Right renal cortex interstitium (tissue), 3 donors: ENCODE measurements around the gene SIAH3. TPM values are rescaled to one million over a fixed set of nuclear protein-coding genes. Genes with fewer than 3 reads are reported as not detected.

Experiments
- DNase-seq, 3 donors: peaks; one replicate each; pipeline ENCODE4 v3.0.0-alpha.2; 2013; ENCODE audit warnings: low read depth in 3 of 3, low spot score in 2 of 3
- polyA plus RNA-seq, 3 donors: library from polyadenylated mRNA; unstranded; fragments of 120-200 nt; gene quantifications; one replicate each; pipeline ENCODE4 v1.2.1, GENCODE V29; 2013; ENCODE audit not compliant: insufficient read length in 3 of 3

Gene SIAH3
- polyA plus RNA-seq, 3 donors, result 0.79 to 0.91 (median 0.85) TPM

DNA sequence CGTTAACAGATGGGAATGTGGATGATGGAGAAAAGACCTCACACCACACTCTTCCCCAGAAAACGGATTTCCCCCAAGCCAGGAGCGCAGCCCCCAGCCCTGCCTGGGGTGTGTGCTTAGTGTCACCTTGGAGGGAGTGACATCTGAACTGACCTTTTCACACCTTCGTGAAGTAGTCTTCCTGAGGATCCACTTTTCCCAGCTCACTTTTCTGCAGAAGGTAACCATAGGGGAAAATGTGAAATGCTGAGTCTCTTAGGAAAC lies 26.2 kb downstream of the SIAH3 start:
- DNase-seq, result no peak

DNA sequence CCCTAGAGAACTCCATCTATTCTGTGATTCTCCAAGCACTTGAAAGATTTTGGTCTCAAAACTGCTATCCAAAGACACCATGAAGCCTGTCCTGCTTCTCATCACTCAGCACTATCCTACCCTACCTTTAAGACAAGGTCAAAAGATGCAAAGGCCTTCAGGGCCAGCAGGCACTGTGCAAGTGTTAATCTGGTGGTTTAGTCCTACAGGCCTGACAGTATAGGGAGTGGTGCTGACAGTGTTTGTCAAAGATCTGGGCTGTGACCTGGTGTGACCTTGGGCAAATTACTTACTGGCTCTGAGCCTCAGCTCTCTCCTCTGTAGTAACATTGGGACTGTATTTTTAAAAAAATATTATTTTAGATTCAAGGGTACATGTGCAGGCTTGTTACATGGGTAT lies 28.0 kb downstream of the SIAH3 start:
- no peak for DNase-seq

DNA sequence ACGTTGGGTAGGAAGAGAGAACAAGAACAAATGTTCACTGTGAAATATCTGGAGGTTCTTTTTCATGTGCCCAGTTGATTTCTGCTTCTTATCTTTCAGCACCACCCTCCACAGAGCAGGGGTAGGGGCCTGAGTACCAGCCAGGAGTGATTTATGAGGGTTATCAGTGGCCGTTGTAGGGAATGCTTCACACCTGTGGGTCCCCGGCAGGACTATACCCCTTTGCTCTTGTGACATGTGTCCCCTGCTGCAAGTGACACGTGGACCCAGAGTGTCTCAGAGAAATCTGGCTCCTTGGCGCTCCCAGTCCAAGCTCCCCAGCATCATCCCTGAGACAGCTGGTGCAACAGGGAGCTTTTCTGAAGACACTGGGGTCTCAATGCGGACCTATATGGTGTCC lies 29.7 kb downstream of the SIAH3 start:
- no peak for DNase-seq

DNA sequence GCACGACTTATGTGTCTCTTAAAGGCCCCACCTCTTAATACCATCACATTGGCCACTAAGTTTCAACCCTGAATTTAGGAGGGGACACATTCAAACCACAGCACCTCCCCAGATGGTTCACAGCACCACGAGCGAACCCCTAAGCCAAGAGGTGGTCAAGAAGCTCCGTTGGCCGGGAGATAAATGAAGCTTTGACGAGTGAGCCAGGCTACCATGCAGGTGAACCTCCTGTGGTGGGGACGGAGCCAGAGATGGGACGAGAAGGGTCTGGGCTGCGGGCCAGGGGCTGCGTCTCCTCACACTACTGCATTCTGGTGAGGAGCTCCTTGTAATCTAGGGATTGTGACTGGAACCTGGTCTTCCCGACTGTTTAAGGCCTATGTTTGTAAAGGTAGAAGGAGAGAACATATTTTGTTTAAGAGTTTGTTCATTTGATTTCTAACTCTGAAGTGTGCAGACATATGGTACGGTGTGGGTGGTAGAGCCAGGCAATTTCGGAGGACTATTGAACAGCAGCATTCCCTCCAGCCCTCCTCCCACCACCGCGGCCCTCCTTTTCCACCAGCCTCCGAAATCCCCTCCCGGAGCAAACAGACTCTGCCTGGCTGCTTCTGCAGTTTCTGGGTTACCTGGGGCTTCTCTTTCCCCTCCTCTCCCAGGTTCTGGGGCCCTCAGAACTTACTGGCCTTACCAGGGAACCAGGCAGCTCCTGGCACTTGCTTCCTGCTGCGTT lies 31.3 kb downstream of the SIAH3 start:
- DNase-seq, result no peak

DNA sequence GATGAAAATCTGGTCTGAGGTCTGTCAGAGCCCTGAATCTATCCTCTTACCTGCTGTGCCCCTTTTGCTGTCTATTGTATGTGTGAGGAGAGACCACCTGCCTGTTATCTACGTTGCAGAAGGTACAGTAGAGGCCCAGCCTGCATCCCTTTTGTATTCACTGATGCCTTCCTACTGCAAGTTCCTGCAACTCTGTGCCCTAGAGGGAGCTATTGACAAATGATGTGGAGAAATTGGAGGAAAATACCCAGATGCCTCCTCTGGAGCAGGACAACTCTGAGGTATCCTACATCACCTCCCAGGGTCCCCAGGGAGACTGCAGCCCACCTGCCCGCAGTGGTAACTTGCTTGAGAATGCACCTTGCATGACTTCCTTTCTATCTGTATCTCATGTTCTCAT lies 33.7 kb downstream of the SIAH3 start:
- no peak for DNase-seq

DNA sequence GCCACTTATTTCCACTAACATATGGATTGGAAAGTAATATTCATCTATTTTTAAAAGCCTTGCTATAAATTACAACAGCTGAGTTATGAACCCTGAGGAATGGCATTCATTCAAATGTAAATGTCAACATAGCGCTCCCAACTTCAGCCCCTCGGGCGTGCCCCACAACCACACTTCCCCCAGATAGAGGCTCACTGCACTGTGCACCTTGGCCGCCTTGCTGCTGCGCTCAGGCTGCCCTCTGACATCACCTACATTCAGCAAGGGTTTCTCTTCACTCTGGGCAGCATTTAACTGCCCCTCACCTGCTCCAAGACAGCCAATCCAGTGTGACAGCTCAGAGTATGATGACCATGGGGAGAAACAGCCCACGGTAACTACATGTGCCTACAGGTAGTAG lies 35.1 kb downstream of the SIAH3 start:
- no peak for DNase-seq

DNA sequence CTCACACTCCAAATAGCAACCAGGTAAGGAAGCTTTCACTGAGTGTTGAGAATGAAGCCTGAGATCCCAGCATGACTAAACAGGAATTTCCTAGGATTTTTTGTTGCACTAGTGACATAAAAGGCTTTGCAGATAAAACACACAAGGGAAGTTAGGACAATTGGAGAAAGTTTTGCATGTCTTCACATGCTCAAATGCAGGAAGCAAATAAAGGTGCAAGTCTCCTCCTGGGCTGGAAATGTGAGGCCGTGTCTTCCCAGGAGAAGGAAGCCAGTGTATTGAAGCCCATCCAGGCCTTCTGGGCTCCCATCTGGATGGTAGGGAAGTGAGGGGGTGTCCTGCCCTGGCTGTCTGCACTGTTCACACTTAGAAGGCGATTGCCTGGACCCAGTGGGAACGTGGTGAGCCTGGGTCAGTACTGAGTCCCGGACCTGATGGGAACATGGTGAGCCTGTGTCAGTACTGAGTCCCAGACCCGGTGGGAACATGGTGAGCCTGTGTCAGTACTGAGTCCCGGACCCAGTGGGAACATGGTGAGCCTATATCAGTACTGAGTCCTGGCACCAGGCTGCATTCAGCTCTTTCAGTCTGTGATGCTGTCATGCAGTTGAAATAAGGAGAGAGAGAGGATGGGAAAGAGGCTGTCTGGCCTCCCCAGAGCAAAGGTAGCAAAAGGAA lies 38.7 kb downstream of the SIAH3 start:
- DNase-seq, result no peak

DNA sequence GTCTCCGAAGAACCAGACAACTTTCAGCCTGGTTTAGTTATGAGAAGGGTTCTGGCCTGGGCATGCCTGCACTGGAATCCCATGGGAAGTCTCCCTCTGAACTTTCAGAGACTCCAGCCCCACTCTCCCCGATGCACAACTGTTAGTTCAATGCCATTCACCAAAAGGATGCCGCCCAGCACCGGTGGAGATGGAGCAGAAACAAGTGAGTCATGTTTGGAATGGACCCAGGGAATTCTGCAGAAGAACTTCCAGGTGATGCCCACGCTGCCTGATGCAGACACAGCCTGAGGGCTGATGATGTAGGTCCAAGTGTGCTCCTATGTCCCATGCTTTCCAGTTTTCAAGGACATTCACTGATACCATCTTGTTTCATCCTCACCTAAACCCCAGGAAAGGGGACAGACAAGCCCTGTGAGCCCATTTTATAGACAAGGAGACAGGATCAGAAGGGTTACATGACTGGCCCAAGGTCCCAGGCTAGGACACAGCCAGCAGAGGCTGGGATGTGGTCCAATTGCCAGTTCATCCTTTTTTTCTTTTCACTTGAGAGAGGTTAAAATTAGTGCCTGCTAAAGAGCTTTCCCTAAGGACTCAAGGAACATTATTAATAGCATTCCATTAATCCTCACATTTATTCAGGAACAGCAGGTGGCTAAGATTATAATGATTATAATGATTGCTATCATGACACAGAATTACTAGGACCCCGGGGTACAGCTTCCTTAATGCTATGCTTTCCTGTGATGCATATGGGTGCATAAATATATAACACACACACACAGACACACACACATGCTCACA lies 39.5 kb downstream of the SIAH3 start:
- DNase-seq, result no peak

DNA sequence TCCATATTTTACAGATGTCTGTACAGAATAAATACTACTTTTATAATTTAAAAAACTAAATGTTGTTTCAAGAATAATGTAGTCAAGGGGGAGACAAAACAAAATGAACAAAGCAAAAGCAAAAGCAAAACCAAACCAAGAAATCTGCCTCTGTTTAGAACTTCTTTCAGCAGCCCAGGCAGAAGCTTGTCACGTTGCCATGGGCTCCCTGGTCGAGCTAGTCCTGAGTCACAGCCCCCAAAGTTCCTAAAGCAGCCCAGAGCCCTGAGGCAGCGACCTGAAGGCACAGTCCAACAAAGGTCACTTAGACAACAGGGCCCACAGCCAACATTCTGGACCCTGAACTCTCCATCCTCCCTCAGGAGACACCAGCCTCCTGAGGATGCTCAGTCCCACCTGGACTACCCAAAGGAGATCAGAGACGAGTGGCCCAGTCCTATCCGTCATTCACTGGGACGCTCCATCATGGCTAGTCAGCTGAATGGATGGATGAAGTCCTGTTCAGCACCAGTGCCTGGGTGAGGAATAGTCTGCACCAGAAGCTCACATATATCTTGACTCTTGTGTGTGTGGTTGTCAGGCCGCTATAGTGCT lies 41.7 kb downstream of the SIAH3 start:
- no peak for DNase-seq

DNA sequence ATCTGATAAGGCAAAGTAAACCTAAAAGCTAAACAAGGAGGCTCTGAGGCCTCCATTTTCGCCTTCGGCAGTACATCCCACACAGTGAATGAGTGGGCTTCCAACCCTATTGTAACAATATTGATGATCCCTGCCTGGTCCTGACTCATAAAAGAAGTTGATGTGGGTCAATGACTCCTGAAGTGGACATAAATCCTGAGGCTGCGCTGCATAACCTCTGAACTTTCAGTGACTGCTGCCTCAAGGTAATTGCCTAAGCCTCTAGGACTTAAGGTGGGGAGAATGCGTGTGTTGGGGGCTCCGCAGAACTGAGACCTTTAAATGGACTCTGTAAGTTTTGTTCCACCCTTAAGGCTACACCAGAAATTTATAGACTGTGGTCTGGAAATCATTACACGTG lies 42.6 kb downstream of the SIAH3 start:
- DNase-seq, result no peak

DNA sequence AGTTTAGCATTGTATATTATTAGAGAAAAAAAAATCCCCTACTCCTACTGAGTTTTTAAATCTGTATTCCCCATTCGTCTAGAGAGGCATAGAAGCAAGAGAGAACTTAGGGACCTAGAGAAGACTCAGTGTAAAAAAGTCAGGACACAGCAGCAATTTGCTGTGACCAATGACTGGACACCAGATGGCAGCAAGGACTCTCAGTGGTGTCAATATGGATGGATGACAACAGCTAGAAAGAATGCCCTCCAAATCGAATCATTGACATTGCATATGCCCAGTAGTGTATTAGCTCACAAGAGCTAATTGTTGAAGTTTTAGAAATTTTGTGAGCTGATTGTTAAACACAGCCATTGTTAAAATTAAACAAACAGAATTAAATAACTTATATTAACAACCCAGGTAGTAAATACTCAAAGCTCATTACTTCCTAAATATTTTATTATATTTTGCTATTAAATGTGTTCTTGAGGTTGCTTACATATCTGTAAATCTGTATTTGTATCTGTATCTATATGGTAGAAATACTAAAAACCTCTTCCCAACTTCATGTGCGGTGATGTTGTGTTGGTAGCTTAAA lies 43.9 kb downstream of the SIAH3 start:
- no peak for DNase-seq

DNA sequence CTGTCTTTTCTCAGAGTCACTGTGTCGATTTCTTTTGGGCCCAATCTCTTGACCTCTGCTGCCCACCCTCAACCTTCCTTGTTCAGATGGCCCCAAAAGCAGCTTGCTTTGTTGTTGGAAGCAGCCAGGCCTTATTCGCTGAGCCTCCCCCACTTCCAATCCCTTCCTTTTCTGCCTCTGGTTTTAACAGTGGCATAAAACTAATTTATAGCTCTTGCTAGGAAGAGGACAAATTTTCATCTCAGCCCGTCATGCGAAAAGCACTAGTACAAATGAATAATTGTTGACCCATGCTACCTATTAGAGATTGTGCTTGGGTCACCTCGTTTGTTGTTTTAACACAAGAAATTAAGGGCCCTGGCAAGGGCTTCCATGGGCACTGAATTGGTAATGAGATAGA lies 51.1 kb downstream of the SIAH3 start:
- no peak for DNase-seq

DNA sequence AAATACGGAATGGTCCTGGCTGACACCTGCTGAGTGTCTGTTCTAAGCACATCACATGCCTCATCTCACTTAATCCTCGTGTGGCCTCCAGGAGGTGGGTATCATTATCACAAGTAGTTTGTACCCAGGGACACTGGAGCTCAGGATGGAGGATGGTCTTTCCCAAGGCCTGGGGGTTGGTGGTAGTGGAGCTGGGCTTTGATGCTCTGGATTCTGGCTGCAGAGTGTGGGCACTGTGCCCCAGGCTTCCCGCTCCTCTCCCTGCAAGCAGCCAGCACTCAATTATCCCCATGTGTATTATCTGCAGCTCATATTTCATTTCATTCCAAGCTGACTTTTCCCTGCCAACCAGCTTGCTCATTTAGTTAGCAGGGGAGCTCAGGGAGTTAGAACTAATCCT lies 52.1 kb downstream of the SIAH3 start:
- no peak for DNase-seq

DNA sequence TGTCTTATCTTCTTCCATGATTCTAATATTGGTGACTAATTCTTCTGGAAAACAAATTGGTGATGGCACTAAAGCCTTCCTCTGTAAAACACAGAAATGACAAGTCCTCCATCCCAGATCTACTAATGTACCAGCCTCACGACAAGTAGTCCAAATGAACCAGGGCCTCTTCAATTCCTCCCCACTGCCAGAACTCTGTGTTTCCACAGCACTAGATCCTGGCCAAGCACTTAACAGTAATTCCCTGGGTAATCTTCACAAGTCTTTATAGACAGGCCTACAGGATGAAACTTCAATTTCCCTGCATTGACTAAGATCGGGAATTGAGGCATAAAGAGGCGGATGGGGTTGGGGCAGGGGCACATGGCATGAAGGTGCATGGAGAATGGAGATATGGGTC lies 52.7 kb downstream of the SIAH3 start:
- no peak for DNase-seq

DNA sequence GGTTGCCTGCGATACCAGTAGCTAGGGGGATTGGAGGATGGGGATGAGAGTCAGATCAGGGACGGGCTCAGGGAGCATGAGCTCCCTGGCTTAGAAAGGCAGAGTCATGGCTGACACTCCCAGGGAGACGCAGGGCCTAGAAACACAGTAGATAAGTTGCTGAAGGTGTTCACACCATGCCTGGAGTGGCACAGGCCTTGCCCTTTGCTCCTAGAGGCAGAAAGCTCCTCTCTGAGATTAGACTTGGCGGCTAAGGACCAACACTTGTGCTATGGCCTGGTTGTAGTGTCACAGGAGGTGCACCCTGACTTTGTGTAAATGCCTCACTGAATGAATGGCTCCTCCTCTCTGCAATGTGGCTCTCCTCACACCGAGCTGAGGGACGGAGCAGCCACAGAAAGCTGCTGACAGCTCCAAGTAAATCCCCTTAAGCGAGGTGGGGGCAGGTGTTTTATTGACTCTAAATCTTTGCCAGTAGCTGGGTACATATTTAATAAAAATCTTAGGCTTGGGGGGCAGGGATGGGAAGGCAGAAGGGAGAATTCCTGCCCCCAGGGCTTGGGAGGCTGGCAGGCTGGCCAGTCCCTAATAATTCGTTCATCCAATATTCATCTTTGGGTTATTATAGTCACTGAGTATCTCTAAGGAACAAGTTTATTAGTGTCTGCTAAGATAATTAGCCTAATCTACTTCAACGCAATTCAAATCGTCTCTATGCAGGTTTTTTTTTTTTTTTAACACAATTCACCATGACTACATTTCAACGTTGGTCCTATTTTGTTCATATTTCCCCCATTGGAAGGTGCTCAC lies 54.9 kb downstream of the SIAH3 start:
- DNase-seq, result no peak

DNA sequence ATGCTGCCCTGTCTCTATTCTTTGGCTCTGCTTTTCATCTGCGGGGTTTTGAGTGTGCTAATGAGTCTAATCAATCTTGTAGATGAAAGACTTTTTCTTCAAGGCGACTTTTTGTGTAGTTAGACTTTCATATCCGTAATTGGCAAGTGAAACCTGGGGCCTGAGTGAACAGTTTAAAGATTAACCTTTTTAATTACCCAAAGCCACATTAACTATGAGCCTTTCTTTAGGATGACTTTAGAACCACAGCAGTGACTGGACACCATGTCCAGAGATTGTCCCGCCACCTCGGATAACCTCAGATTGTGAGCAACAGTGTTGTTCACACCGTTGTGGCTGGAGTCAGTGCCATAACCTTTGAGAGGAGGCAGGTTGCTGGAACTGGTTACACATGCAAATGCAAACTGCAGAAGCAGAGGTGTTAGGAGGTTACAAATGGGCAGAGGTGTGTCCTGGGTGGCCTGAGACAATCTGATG lies 58.7 kb downstream of the SIAH3 start:
- DNase-seq, result no peak

DNA sequence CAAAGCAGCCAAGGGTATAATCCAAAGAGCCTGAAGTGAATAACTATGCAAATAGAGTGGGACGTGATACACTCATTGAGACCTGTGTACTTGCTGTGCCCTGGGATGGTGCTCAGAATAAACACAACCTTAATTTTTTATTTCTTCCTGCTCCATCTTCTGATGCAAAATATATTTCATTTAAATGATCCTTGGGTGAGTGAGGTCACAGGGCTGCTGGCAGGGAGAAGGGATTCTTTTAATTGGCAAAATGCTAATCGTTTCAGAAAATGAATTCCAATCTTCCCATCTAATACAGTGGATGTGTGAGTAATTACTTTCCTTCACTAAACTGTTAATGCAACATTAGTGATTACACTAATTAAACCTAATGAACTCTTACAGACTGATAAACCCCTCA lies 63.5 kb downstream of the SIAH3 start:
- DNase-seq, result no peak

DNA sequence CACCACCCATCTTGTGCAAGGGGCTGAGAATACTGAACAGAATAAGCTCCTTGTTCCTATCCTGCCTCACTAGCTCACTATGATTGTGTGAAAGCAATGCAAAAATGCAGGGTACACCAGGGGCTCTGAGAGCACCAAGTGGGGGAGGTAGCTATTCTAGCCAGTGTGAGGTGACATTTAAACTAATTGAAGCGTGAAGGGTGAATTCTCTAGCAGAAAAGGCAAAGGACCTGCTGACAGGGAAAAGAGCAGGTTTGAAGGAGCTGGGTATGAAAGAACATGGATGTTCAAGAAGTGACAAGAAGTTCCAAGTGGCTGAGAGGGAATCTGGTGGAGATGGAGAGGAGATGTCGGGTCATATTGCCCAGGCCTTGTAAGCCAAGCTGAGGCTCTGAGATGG lies 64.2 kb downstream of the SIAH3 start:
- no peak for DNase-seq

DNA sequence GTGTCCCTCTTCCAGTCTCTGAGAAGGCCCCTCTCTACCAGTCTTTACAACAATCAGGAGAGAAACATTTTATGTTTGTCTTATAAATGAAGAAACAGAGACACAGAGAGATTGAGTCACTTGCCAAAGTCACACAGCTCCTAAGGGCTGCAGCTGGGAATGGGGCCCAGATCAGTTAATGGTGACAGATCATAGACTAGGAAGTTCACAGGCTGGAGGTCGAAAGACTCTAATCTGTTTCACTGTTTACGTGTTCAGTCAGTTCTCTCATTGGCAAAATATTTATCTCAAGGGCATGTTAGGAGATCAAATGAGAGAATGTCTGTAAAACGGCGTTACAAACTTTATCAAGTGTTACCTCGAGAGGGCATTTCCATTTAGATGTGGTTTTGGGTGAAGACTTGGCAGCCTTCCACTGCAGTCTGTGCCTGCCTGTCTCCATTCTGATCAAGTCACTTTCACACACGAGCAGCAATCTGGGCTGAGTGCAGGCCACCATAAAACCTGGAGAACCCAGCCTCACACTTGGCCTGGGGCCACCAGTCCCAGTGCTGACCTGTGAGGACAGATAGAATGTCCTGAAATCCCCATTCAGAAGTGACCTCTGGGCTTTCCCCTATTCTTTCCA lies 65.1 kb downstream of the SIAH3 start:
- DNase-seq, result no peak
